HPDE6-E6E7 (cell line): Measurements from ENCODE around the gene PEPD.
A peak's percentile ranks its signal among the peaks of the same experiment; 100 is the strongest.

Source experiments
- DNase-seq: peaks from one replicate; pipeline ENCODE4 v3.0.0; 2011; ENCODE audit warnings: missing footprints; ENCODE audit errors: extremely low spot score

PEPD gene

GRCh38 chr19:33422369-33423180, 99.0 kb downstream of the PEPD start:
- DNase-seq = no peak

GRCh38 chr19:33421368-33421767, 100.2 kb downstream of the PEPD start:
- no peak for DNase-seq

GRCh38 chr19:33420821-33421220, 100.8 kb downstream of the PEPD start:
- DNase-seq = no peak

DNA sequence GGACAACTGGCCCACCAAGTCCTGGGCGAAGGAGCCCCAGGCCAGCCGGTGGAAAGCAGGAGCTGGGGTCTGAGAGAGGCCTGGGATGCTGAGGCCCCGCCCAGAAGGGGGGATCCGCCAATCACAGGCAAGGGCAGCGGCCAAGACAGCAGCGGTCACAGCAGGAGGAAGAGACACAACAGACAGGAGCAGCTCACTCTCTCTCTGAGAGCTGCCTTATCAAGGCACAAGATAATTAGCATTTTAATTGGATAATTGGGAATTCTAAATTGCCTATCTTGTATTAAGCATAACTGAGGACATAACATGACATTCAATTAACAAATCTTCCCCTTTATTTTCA, 101.8 kb downstream of the PEPD start:
- DNase-seq = no peak

DNA sequence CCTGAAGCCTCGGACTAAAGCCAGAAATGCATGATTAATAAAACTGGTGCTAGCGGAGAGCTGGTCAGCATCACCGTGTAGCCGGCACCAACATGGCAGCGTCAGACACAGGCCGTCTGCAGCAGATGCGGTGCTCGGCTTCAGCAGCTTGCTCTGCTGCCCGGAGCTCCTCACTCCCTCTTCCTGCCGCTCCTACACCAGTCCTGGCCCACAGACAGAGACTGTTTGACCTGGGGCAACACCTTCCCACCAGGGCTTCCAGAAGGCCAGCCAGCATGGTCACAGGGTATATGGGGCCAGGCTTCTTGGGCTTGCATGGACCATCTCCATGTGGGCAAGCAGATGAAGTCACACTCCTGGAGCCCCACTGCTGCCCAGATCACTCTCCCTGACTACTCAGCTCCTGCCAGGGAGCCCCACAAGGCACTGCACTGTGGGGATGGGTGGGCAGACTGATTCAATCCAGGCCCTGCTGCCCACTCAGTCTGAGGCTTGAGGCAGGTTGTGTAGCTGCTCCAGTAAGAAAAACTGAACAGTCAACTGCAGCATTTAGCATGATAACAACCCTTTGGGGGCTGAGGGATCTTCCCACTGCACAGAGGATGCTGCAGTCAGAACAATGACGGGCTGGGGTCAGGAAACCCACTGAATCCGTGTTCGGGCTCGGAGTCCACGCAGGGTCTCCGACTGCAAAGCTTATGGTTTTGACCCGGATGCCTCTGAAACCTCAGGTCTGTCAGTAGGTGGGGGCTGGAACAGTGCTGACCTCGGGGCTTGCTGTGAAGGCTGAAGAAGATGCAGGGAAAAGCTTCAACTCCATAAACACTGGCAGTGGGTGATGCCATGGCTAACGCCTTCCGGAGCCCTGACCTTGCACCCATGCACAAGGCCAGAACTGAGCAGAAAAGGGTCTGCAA, 102.5 kb downstream of the PEPD start:
- DNase-seq = no peak

GRCh38 chr19:33418461-33418860, 103.1 kb downstream of the PEPD start:
- no peak for DNase-seq

- DNase-seq = no peak
Observed at GRCh38 chr19:33417751-33418150, 103.8 kb downstream of the PEPD start.

- peak; percentile 55 for DNase-seq
Observed at GRCh38 chr19:33416307-33417215, 105.0 kb downstream of the PEPD start.

- DNase-seq = no peak
Observed at GRCh38 chr19:33414667-33415605, 106.7 kb downstream of the PEPD start.

GRCh38 chr19:33413868-33414666, 107.5 kb downstream of the PEPD start:
- no peak for DNase-seq

- no peak for DNase-seq
Observed at GRCh38 chr19:33413426-33413725, 108.2 kb downstream of the PEPD start.

DNA sequence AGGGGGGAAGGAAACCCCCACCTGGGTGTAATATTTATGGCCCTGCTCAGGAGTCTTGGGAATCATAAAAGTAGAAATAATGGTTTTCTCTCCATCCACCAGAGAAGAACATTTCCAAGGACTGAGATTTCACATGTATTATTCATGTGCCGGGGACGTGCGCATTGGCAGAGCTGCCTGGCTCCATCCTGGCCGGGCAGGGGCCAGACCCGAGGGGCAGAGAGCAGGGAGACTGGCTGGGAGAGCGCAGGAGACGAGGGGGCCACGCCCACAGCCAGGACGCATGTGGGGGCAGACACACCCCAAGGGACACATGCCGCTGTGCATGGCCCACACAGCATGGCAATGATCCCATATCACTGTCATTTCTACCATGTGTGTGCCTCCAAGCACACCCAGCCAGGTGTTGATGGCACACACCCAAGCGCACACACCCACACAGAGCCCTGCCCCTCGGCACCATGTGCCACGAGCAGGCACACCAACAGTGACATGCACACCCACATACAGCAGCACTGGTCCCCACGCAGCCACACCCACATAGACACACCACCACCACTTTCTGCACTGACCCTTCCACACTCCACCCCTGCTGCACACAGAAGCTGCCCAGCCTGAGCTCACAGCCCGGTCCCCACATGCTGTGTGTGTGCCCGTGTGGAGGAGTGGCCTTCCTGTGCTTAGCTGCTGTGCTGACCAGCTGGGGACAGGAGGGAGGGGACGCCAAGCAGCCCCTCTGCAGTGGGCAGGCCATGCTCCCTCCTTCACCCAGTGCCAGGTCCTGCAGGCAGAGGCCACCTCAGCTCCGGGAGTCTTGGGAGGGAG, 108.8 kb downstream of the PEPD start:
- no peak for DNase-seq

DNA sequence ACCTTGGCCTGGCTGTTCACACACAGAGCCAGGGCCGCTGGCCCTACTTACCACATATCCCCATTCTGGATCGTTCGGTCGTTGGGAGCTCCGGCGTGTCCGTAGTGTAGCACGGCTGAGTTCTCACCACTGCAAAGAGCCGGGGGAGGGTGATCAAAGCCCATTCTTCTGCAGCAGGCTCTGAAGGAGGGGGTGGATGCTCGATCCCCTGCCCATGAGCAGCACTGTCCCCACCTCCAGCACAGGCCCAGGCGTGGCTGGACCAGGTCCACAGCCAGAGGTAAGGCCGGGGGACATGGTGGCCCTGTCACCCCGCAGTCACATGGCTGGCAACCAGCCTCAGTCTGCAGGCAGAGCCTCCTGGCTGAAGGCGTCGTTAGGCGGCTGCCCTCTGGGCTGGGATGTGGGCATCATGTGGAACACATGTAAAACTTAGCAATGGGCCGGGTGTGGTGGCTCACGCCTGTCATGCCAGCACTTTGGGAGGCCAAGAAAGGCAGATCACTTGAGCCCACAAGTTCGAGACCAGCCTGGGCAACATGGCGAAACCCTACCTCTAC, 109.9 kb downstream of the PEPD start:
- DNase-seq = no peak

- no peak for DNase-seq
Observed at GRCh38 chr19:33410915-33411401, 110.6 kb downstream of the PEPD start.

DNA sequence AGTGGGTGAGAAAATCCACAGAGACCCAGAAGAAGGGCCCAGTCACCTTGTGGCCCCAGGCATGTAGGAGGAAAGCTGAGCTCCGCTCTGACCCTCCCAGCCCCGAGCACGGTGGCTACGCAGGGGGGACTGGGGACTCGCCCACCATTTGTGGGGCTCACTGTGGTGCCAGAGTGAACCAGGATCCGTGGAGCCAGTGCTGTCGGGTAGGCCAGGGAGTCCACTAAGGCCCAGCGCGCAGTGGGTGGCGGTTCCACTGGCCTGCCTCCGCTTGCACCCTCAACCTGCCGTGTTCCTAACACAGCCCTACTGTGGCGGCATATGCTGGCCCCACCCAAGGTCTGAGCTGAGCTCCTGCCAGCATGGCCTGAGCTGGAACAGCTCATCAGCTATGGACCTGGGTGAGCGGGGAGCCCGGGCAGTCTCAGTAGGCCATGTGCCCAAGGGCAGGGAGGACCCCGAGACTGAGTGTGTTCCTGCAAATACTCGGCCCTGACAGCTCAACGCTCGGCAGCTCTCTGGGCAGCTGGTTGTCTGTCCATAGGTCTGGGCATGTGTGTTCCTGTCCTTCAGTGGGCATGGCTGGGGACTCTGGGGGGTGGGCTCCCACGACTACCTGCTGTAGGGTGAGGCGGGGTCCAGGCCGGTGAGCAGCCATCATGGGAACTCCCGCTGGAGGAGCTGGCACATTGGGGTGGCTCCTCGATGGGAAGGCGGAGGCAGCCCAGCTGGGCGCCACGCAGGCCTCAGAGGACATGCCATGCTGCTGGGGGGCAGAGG, 111.5 kb downstream of the PEPD start:
- DNase-seq = no peak

GRCh38 chr19:33408538-33409434, 112.8 kb downstream of the PEPD start:
- DNase-seq = no peak

GRCh38 chr19:33408116-33408515, 113.5 kb downstream of the PEPD start:
- DNase-seq = no peak
